NOMO-1 (cell line): Measurements from ENCODE around the gene ATL2.
"Not testable (repeated sequence)": the region's sequence is repeated elsewhere in the genome, so short reads cannot be mapped to it uniquely, and the experiment has no call there.

Source experiments
- DNase-seq, 2 experiments: peaks; one replicate each; lab custom pipeline; 2025; ENCODE audit not compliant: unreplicated experiment in 2 of 2; lab: John Stamatoyannopoulos, UW

The ATL2 gene

GRCh38 chr2:38394041-38394440 lies 17.0 kb upstream of the ATL2 start:
- DNase-seq = no peak

DNA sequence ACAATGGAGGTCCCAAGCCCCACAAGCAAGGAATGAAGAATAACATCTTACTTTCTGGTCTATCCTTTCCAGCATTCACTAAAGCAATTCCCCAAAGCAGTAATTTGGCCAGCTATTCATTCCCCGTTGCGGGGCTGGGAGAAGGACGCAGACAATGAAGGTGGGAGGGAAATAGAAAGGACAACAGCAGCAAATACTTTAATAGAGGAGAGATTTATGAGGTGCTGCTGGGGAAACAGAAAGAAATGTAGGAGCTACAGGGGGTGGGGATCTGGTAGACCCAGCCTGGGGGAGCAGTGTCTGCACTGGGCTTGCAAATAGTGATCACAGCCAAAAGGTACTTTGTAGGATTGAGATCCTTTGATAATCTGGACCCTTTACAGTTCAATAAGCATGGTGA lies 13.9 kb upstream of the ATL2 start:
- DNase-seq = no peak

GRCh38 chr2:38387887-38388286 lies 10.8 kb upstream of the ATL2 start:
- no peak for DNase-seq

DNA sequence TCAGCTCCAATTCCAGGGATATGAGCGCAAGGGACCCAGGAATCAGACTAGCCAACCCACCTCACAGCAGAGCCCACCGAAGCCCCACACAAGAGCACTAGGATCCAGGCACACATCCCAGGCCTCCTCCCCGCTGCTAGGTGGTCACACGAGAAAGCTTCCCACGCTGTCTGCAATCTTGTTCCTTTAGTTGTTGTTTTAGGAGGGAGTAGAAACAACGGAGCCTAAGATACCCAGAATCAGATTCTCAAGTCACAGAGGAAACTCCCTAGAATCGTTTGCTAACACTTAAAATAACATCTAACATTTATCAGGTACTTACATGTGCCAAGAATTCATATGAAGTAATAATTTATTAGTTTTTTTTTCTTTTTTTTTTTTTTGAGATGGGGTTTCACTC lies 9.7 kb upstream of the ATL2 start:
- DNase-seq = no peak

DNA sequence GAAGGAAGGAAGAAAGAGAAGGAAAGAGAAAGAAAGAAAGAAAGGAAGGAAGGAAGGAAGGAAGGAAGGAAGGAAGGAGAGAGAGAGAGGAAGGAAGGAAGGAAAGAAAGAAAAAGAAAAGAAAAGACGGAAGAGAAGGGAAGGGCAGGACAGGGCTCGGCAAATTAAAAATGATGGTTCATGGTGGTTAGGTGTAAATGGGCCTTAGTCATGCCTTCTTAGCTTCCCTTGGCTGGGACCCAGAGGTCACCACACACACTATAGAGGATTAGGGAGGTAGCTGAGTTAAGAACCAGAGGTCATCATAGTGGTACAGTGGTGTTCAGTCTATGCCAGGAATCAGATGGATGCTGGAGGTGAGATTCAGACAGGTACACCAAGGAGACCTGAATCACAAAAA lies 9.3 kb upstream of the ATL2 start:
- peak in 1 of 2 experiments; percentile 19 for DNase-seq

- DNase-seq = no peak
Measured at GRCh38 chr2:38384338-38384737, 7.3 kb upstream of the ATL2 start.

DNA sequence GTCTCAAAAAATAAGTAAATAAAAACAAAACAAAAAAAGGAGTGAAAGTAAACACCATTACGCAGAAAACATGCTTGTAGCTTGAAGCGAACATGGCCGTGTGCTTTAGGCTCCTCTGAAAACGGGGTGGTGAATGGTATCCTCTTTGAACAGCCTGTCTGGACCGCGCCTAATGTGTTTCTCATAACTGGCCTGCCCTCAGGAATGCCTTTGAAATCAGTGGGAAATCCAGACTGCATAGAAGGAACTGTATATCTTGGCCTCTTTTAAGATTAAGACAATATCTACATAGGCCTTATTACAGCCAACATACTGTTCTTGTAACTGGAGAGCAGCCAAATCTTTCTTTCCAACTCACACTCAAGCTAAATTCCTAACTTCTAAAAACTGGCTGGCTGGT lies 6.7 kb upstream of the ATL2 start:
- DNase-seq = not testable (repeated sequence)

- no peak for DNase-seq
Measured at GRCh38 chr2:38381381-38382143, 4.5 kb upstream of the ATL2 start.

- DNase-seq = peak; percentile 93 to 98
Measured at GRCh38 chr2:38380397-38381130, 3.5 kb upstream of the ATL2 start.

DNA sequence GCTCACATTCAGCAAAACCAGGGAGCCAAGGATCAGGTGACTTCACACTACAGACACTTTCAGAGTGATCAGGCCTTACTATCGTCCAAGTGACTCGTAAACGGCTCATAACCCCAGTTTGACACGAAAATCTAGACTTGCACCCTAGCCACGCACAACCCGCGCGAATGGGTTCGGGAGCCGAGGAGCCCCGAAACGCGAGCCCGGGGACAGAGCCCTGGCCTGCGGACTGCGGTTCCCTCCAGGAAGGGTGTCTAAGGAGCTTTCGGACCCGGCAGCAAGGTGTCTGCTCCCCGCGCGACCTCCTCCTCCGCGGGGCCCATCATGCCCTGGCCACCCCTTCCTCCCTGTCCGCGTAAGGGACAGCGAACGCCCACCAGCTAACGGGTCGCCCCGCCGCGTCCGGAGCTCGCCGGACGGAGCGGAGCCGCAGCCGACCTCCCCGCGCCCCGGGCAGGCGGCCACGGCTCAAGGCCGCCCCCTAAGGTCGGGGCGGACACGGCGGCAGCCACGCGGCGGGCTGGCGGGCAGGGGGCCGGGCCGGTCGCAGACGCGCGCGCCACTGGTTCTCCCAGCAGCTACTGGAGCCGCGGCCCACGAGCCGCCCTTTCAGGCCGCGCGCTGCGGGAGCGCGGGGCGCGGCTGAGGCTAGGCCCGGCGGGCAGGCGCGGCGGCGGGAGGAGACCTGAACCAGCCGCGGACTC lies 575 bp downstream of the ATL2 start:
- DNase-seq = peak; percentile 61 to 71

DNA sequence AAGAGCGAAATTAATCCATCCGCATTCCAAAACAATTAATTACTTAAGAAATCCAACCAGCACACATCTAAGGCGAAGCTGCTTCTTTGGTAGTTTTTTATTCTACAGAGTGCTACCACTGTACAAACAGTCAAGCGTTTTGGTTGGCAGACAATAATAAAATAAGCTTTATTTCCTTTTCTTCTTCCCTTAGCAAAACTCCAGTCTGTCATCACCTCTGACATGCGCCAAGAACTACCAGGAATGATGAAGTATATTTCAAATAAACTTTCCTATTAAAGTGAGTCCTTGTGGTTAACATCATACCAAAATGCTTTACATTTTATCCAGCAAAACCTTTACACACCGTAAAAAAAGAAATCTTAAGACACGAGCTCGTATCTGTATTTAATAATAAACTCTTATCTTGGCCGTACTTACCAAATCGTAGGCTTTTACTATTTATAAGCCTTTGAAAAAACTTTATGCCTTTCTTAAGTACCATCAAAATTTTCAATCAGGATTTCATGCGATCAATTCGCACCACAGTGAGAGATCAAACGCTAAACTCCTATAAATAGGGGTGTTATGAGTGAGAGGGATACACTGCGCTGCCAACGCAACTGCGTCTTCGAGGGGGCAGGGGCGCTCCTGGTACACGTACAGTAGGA lies 1.3 kb downstream of the ATL2 start:
- no peak for DNase-seq

GRCh38 chr2:38374984-38375383 lies 2.1 kb downstream of the ATL2 start:
- DNase-seq = no peak

DNA sequence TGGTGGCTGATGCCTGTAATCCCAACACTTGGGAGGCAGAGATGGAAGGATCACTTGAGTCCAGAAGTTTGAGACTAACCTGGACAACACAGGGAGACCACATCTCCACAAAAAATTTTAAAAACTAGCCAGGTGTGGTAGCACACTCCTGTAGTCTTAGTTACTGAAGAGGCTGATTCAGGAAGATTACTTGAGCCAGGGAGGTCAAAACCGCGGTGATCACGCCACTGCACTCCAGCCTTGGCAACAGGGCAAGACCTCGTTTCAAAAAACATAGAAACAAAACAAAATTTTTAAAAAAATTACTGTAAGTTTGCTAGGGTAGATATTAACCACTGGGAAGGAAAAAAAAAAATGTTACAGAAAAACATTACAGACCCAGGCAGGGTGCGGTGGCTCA lies 5.8 kb downstream of the ATL2 start:
- no peak for DNase-seq

- no peak for DNase-seq
Measured at GRCh38 chr2:38370664-38371063, 6.4 kb downstream of the ATL2 start.

DNA sequence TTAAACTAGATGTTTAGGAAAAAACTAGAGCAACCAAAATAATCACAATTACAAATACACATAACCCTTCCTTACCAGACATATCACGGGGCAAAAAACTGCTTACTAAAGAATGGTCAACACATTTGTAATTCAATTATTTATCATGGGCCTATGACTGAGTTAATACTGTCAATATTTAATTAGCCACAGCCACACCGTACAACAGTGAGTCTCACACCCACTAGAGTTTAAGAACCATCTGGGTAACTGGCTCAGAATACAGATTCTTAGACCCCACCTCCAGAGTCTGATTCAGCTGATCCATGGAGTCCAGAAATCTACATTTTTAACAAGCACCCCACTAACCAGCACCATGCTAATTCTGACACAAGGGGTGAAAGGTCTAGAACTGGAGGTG lies 14.8 kb downstream of the ATL2 start:
- no peak for DNase-seq

DNA sequence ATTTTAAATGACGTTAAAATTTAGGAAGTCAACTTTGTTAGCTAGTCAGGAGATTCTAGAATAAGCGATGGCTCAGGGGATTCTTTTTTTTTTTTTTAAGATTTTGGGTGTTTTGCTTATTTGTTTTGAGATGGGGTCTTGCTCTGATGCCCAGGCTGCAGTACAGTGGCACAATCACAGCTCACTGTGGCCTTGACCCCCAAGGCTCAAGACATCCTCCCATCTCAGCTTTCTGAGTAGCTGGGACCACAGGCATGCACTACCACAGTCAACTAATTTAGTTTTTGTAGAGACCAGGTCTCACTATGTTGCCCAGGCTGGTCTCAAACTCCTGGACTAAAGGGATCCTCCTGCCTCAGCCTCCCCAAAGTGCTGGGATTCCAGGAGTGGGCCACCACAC lies 16.9 kb downstream of the ATL2 start:
- no peak for DNase-seq

DNA sequence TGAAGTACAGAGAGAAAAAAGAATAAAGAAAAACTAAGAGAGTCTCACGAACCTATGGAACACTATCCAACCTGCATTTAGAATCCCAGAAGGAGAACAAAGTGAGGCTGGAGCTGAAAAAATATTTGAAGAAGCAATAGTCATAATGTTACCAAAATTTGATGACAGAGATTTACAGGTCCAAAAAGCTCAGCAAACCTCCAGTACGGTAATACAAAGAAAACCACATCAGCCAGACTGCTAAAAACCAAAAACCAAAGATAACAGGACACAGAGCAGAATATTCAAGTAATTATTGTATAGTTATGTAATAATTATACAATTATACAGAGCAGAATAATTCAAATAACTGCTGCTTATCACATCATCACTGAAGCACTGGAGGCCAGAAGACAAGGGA lies 23.7 kb downstream of the ATL2 start:
- DNase-seq = no peak

- no peak for DNase-seq
Measured at GRCh38 chr2:38352336-38352735, 24.7 kb downstream of the ATL2 start.

DNA sequence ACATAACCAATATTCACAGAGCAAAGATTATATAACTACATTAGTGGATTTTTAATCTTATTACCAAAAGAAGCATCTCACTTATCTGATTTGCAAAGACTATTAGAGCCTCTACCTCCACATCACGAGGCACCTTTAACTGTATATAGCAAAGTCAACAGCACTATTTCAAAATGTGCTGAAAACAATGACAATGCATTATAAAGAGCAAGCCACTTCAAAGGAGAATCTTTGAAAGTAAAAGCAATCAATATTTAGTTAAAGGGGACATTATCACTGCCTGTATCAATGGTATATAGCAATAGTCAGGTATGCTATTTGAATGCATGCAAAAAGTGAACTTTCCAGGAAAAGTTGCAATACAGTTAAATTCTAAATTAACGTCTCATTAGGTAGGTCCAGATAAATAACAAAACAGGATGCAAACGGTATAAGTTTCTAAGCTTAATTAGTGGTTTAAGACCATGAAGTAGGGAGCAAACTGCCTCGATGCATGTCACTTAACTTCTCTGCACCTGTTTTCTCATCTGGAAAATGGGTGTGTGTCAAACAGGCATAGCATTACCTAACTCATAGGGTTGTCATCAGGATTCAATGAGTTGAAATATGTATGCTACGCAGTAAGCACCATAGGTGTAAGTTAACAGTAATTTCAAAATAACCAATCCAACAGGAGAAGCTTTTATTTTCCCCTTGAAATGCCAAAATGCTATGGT lies 31.6 kb downstream of the ATL2 start:
- no peak for DNase-seq

- DNase-seq = no peak
Measured at GRCh38 chr2:38344813-38345212, 32.3 kb downstream of the ATL2 start.

- DNase-seq = no peak
Measured at GRCh38 chr2:38343212-38343611, 33.9 kb downstream of the ATL2 start.
